Stimulated activated CD4-positive, alpha-beta T cell treated with anti-CD3 and anti-CD28 coated beads, Interleukin-12 subunit alpha, Interleukin-12 subunit beta, amount 100 ng/mL, for 48 hours (primary cell): ENCODE measurements around the gene C10orf90.

Source experiments
- DNase-seq, 3 donors: peaks; one replicate each; pipeline ENCODE4 v3.0.0-alpha.2; 2020; ENCODE audit warnings: low read depth in 2 of 3, low spot score in 1 of 3

The C10orf90 gene, protein sequence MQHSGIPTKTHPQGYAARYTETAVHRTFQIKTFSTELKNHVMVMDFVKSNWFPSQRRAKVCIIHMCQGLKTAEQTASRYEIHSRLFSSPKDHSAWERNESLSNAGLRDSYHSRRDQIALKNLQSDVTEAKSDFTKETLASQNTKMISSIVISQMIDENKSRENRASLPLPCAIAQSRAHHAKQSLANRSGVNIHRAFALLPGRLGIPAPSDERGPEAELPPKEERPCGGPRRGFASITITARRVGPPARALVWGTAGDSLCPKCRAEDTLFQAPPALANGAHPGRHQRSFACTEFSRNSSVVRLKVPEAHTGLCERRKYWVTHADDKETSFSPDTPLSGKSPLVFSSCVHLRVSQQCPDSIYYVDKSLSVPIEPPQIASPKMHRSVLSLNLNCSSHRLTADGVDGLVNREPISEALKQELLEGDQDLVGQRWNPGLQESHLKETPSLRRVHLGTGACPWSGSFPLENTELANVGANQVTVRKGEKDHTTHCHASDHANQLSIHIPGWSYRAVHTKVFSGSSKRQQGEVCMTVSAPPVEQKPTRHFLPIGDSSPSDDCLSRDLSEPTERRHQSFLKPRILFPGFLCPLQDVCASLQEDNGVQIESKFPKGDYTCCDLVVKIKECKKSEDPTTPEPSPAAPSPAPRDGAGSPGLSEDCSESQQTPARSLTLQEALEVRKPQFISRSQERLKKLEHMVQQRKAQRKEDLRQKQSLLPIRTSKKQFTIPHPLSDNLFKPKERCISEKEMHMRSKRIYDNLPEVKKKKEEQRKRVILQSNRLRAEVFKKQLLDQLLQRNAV

DNA sequence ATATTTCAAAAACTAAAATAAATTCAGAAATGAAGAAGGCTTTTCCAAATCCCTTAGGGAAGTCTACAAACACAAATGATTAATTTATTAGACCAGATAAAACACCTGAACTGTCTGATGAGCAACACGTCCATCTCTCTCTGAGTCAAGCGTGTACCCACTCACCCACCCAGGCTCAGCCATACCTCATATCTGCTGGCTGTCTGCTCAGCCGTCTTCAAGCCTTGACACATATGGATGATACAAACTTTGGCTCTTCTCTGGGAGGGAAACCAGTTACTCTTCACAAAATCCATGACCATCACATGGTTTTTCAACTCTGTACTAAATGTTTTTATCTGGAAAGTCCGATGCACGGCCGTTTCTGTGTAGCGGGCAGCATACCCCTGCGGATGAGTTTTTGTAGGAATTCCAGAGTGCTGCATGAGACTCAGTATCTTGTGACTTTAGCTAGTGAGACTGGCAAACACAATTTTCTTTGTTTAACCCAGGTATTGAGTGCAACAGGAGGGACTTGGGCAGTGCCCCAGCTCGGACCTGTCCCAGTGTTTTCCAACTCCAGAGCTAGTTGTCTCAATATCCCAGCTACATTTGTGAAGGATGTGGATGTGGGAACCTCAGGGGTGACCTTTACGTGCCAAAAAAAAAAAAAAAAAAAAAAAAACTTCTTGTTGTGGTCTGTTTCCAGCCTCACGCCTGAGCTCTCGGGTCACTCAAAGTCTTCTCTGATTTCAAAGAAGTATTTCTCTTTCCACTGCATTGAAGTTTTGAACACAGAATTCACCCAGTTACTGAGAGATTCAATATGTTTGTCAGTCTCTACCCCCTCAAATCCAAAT lies at the start of gene C10orf90:
TSS of gene C10orf90 (minus strand) at position 638 of the 839 bp plus-strand sequence. CDS start at position 425, 213 bp downstream.
- no peak for DNase-seq

- no peak for DNase-seq
These were observed 45.9 kb upstream of the C10orf90 start for GRCh38 chr10:126716366-126716765.

GRCh38 chr10:126713594-126713993 lies 43.1 kb upstream of the C10orf90 start:
- DNase-seq = no peak

DNA sequence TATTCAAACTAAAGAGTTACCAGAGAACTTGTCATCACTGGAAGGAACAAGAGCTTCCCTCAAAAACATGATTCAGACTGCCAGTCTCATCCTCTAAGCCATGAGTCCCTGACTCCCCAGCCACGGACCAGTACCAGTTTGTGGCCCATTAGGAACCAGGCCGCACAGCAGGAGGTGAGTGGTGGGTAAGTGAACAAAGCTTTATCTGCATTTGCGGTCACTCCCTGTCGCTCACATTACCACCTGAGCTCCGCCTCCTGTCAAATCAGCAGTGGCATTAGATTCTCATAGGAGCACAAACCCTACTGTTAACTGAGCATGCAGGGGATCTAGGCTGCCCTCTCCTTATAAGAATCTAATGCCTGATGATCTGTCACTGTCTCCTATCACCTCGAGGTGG lies 42.2 kb upstream of the C10orf90 start:
- DNase-seq = no peak

- no peak for DNase-seq
These were observed 35.6 kb upstream of the C10orf90 start for GRCh38 chr10:126705951-126706565.

DNA sequence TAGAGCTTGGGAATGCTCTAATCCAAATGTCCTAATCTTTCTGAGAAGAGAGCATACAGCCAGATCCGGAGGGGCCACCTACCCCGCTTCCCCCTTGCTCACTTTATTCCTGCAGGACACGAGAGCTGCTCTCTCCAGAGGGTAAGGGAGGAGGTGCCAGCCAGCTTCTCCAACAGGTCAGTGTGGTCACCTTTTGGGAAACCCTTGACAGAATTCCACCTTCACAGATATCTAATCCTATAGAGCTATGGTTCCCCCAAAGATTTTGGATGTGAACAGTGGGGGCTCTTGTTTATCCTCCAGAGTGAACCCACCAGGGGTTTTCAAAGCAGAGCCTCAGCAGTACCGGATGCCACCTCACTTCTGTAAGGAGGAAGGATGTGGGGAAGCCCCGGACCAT lies 34.6 kb upstream of the C10orf90 start:
- DNase-seq = no peak

DNA sequence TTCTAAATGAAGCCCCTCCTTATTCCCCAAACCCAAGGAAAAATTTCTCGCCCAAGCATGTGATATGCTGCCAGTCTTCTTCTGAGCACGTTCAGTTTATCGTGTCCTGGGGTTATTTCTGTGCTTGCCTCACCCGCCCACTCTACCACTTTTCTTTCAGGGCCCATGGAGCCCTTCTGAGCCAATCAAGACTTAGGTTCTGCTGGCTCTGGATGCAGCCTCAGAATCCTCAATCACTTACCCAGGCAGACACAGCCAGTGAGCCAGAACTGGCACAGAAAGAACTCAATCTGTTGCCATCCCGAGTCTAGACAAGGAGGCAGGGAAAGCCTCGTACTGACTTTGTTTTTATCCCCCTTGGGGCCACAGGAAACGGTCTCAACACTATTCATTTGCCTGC lies 34.2 kb upstream of the C10orf90 start:
- no peak for DNase-seq

- no peak for DNase-seq
These were observed 31.7 kb upstream of the C10orf90 start for GRCh38 chr10:126702181-126702580.

DNA sequence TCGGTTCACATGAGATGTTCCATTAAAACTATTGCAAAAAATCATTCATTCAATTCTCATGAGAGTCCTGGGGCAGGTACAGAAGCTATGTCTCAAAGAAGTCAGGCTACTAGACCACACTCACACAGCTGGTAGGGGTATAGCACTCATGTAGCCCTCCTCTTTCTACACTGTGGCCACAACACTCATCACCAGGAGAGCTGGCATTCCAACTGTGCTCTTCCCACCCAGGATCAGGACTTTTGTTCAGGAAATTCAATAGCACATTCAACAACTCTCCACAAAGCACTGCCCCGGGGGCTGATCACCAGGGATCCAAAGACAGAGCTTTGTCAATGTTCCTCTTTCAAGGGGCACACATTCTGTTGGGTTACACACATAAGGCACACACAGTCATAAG lies 31.0 kb upstream of the C10orf90 start:
- DNase-seq = no peak

DNA sequence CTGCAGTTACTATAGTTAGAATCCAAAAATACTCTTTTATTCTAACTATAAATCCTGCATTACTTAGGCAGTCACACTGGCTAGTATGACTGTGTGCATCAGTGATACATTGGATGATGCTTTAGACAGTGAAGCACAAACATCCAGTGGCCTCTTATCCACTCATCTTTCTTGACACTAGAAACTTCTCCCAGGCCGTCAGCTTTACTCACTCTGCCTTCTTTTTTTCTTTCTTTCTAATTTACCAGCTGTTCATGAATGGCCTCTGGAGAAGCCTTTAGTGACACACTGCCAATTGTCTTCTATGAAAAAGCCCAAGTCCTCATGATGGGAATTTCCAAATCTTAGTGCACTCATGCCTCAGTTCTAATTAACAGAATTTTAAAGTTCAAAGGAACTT lies 26.2 kb upstream of the C10orf90 start:
- no peak for DNase-seq

GRCh38 chr10:126691456-126691855 lies 21.0 kb upstream of the C10orf90 start:
- no peak for DNase-seq

DNA sequence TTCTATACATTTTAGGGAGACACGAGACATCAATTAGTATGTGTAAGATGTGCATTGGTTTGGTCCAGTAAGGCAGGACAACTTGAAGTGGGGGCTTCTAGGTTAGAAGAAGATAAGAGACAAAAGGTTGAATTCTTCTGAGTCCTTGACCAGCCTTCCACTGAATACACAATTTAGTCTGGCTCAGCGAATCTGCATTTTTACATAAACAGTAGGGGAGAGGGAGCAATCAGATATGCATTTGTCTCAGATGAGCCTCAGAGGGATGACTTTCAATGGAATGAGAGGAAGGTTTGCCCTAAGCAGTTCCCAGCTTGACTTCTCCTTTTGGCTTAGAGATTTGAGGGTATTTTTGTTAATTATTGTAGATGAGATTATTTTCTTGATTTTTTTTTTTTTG lies 20.0 kb upstream of the C10orf90 start:
- no peak for DNase-seq

DNA sequence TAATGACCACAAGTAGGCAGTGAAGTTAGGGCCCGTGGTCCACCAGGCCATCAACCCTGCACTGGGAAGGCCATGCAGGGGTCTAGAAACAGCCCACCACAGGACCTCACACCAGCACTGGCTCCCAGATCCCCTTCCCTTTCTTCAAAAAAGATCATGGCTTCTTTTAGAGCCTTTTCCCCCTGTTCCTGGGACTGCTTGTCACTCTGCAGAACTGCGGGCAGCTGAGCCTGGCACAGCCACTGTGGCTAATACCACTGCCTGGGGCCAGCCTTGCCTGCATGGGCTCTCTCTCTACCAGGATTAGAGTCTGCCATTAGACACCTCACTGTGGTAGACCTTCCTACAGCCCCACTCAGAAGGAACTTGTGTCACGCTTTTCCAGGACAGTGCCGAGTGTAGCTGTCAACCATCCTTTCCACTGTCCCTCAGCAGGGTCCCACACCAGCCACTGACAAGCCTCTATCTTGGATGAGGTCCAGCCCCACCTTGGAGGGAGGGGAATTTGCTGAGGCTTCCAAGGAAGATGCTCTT lies 19.0 kb upstream of the C10orf90 start:
- no peak for DNase-seq

DNA sequence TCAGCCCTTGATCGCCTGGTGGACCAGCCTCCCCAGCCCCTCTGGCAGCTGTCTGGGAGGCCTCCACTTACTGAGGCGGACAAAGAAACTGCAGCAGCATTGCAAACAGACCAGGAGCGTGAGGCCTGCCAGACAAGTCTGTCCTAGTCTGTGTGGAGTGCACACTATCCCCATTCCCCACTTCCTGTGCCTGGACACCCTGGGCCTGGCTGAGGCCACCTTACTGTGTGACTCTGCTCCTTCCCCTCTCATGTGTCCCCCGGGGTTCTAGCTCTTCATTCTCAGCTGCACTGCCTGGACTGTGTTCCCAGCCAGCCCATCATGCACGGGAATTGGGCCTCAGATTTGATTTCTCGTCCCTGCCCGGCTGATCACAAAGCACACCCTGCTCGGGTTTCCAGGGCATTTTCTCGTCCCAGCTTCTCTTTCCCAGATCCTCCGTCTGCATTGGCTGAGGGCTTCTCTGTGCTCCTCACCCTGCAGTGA lies 16.7 kb upstream of the C10orf90 start:
- DNase-seq = no peak

- no peak for DNase-seq
These were observed 16.2 kb upstream of the C10orf90 start for GRCh38 chr10:126686719-126687118.

GRCh38 chr10:126686268-126686667 lies 15.8 kb upstream of the C10orf90 start:
- DNase-seq = no peak

- DNase-seq = no peak
These were observed 15.3 kb upstream of the C10orf90 start for GRCh38 chr10:126685756-126686155.

- DNase-seq = no peak
These were observed 13.8 kb upstream of the C10orf90 start for GRCh38 chr10:126684171-126684745.

DNA sequence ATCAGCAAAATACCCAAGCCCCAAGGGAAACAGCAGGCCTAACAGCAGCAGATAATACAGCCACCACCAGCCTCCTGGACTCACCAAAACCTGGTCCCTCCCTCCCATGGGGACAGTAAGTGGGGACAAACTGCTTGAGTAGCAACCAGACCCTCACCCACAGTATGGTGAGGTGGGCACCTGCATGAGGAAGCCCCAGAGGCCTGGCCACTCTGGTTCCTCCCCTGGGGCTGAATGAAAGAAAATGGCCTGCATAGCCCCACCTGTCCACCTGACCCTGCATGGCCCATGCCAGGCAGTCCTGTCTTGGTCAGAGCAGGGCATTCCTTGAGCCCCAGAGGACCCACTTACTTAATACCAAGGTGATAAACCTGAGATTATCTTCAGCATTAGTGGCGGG lies 13.0 kb upstream of the C10orf90 start:
- no peak for DNase-seq
